Progenitor cell of endocrine pancreas (in vitro differentiated cells): ENCODE results near the gene UBXN4. TPM values are rescaled to one million over a fixed set of nuclear protein-coding genes. Genes with fewer than 3 reads are reported as not detected.

ENCODE experiments used
- DNase-seq: peaks from one replicate; pipeline ENCODE4 v3.0.0; 2021; ENCODE audit warnings: low spot score; ENCODE audit not compliant: unreplicated experiment
- H3K27ac Mint-ChIP-seq: 2 replicates; pipeline ENCODE4 v1.8.0; 2021; ENCODE audit warnings: mild to moderate bottlenecking, moderate library complexity, mixed read lengths
- H3K27me3 Mint-ChIP-seq: 2 replicates; pipeline ENCODE4 v1.8.0; 2021; ENCODE audit warnings: mixed read lengths
- H3K36me3 Mint-ChIP-seq: 2 replicates; pipeline ENCODE4 v1.8.0; 2022; ENCODE audit warnings: mixed read lengths; ENCODE audit not compliant: insufficient read depth
- H3K4me1 Mint-ChIP-seq: 2 replicates; pipeline ENCODE4 v1.8.0; 2021; ENCODE audit warnings: low read depth, mixed read lengths
- H3K4me3 Mint-ChIP-seq: 2 replicates; pipeline ENCODE4 v1.8.0; 2021; ENCODE audit warnings: low read depth, mild to moderate bottlenecking, moderate library complexity, mixed read lengths
- H3K9me3 Mint-ChIP-seq: 2 replicates; pipeline ENCODE4 v1.8.0; 2021; ENCODE audit warnings: low read depth, mixed read lengths
- total RNA-seq: library from RNA; stranded (reverse); gene quantifications from 2 replicates; pipeline ENCODE4 v1.2.1, GENCODE V29; 2021
- TF ChIP-seq, protein P1 (sequence below): fragments of 200-600 bp; sonication (generic); IDR thresholded peaks from one replicate; pipeline ENCODE4 v1.5.0; 2021; ENCODE audit warnings: antibody characterized with exemption, mild to moderate bottlenecking; ENCODE audit not compliant: unreplicated experiment

UBXN4 gene
- total RNA-seq, 1 donor from 2014 or later = 140 TPM

DNA sequence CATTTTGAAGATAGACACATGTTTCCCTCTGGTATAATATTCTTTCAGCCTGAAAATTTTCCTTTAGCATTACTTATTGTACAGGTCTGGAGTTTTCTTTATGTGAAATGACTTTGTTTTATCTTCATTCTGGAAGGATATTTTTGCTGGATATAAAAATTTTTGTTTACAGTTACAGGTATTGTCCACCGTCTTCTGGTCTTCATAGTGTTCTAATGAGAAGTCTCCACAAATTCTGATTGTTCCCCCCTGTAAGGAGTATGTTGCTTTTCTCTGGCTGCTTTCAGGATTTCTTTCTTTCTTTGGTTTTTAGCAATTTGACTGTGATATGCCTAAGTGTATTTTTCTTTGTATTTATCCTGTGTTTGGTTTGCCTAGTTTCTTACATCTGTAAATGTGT is 15.0 kb downstream of the UBXN4 start:
- DNase-seq = no peak
- H3K4me1 Mint-ChIP-seq = no peaks in the 10 kb centered on the region
- H3K27ac Mint-ChIP-seq = no peak overlapping the region
- peaks cover 11% of the 10 kb centered on the region for H3K9me3 Mint-ChIP-seq
- H3K27me3 Mint-ChIP-seq = no peaks in the 10 kb centered on the region
- TF ChIP-seq, protein P1, sequence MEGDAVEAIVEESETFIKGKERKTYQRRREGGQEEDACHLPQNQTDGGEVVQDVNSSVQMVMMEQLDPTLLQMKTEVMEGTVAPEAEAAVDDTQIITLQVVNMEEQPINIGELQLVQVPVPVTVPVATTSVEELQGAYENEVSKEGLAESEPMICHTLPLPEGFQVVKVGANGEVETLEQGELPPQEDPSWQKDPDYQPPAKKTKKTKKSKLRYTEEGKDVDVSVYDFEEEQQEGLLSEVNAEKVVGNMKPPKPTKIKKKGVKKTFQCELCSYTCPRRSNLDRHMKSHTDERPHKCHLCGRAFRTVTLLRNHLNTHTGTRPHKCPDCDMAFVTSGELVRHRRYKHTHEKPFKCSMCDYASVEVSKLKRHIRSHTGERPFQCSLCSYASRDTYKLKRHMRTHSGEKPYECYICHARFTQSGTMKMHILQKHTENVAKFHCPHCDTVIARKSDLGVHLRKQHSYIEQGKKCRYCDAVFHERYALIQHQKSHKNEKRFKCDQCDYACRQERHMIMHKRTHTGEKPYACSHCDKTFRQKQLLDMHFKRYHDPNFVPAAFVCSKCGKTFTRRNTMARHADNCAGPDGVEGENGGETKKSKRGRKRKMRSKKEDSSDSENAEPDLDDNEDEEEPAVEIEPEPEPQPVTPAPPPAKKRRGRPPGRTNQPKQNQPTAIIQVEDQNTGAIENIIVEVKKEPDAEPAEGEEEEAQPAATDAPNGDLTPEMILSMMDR = no peak
- peaks cover 44% of the 10 kb centered on the region for H3K36me3 Mint-ChIP-seq
- H3K4me3 Mint-ChIP-seq = no peak overlapping the region

DNA sequence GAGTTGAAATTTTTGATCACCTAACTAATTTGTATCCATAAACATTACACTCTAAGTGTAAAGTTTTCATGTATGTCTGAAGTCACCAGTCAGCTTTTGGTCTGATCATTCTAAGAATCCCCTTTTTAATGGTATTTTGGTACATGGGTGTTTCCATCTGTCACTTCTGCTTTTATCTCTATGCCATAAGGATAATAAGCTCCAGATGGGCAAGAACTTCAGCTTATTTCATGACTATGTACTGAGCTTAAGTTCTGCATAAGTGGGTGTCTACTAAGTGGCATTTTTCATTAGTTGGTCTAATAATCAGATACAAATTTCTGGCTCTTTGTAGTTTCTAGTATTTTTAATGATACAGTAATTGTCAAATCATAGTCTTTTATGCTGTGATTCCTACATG is 20.4 kb downstream of the UBXN4 start:
- peaks cover under 1% of the 10 kb centered on the region for H3K9me3 Mint-ChIP-seq
- peaks cover 31% of the 10 kb centered on the region for H3K36me3 Mint-ChIP-seq
- no peaks in the 10 kb centered on the region for H3K27me3 Mint-ChIP-seq
- TF ChIP-seq, protein P1 = no peak
- no peak for DNase-seq
- H3K27ac Mint-ChIP-seq = no peak overlapping the region
- H3K4me1 Mint-ChIP-seq = no peaks in the 10 kb centered on the region
- H3K4me3 Mint-ChIP-seq = no peak overlapping the region

DNA sequence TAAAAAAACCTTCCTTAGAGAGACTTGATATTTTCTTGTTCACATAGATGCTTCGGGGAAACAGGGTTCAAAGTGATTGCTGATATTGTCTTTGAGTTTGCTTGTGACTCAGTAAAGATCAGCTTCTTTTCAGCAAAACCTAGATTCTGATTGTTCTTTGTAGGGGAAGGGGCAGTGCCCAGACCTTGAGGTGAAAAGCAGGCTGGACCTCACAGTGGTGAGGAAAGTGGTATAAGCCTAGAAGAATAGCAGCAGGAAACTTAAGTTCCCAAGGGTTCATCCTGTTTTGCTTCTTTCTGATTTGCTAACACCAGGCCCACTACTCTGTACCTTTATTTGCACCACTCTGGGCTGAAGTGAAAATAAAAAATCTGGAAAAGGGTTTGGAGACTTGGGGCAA is 20.9 kb downstream of the UBXN4 start:
- Mint-ChIP-seq H3K27me3 (no peaks in the 10 kb centered on the region), H3K4me3 (no peak overlapping the region), H3K4me1 (no peaks in the 10 kb centered on the region), H3K27ac (peak overlapping the region; percentile 62), H3K9me3 (no peaks in the 10 kb centered on the region), H3K36me3 (peaks cover 30% of the 10 kb centered on the region)
- DNase-seq = no peak
- TF ChIP-seq, protein P1 = no peak

DNA sequence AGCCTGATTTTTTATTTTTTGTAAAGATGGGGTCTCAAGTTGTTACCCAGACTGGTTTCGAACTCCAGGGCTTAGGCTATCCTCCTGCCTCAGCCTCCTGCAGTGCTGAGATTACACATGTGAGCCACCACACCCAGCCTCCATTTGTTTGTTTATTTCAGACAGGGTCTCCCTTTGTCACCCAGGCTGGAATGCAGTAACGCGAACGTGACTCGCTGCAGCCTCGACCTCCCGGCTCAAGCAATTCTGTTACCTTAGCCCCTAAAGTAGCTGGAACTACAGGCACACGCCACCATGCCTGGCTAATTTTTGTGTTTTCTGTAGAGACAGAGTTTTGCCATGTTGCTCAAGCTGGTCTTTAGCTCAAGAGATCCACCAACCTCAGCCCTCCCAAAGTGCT is 27.2 kb downstream of the UBXN4 start:
- H3K4me3 Mint-ChIP-seq = no peak overlapping the region
- peaks cover 49% of the 10 kb centered on the region for H3K36me3 Mint-ChIP-seq
- H3K27ac Mint-ChIP-seq = peak overlapping the region; percentile 57
- H3K4me1 Mint-ChIP-seq = peaks cover 6% of the 10 kb centered on the region
- H3K9me3 Mint-ChIP-seq = no peaks in the 10 kb centered on the region
- no peaks in the 10 kb centered on the region for H3K27me3 Mint-ChIP-seq
- no peak for DNase-seq
- TF ChIP-seq, protein P1 = no peak

DNA sequence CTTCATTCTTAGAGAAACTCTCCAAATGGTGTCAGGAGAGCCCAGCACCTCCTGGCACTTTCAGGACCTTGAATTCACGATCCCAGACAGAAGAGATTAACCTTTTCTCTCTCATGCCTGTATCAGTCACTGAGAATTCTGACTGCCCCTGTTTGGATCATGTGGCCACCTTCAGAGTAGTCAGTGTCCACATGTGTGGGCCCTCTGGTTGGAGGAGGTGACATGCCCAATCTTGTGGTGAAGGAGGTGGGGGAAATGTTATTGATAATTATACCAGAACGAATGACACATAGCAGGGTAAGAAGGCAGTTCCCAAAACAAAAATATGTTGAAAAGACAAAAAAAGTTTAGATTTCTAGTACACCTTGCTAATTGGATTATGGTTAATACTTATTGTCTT is 31.7 kb downstream of the UBXN4 start:
- H3K4me1 Mint-ChIP-seq = peaks cover 6% of the 10 kb centered on the region
- no peak overlapping the region for H3K27ac Mint-ChIP-seq
- H3K27me3 Mint-ChIP-seq = no peaks in the 10 kb centered on the region
- no peak for DNase-seq
- peaks cover 48% of the 10 kb centered on the region for H3K36me3 Mint-ChIP-seq
- TF ChIP-seq, protein P1 = no peak
- H3K4me3 Mint-ChIP-seq = no peak overlapping the region
- H3K9me3 Mint-ChIP-seq = no peaks in the 10 kb centered on the region
